ENCODE data around the gene PTGDR2.
A peak's percentile ranks its signal among the peaks of the same experiment; 100 is the strongest.

PTGDR2 gene

DNA sequence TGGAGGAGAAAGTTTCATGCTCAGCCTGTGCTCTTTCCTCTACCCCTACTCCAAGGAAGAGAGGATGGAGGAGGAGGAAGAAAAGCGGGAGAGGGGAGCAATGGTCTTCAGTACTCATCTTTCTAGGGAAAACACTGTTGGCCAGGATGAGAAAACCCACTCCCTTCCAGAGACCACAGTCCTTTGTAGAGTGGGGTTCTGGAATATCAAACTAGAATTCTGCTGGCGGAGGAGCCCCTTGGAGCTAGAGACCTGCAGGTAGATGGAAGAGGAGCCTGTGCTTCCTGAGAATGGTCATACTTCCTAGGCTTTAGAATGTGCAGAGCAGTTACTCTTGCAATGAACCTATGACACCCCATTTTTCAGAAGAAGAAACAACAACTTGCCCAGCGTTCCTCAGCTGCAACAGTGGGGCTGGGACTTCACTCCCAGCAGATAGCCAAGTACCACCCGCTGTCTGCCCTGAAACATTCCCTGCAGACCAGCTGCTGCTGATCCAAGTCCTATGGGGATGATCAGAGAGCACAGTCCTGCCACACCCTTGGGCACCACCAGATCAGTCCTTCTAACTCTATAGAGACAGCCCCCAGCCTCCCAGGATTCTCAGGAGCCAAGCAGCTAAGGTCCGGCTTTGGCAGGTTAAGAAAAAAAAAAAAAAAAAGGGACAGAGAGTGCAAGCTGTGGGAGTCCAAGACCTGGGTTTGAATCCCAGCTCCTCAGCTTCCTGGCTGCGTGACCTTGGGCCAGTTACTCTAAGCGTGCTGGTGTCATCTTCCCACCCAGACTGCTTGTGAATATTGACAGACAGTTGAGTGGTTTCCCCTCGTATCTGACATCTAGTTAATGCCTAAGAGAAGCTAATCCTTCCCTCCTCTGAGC lies 664 bp downstream of the PTGDR2 start:
- Mint-ChIP-seq H3K27me3 (no peaks in the 10 kb centered on the region), H3K27ac (no peak overlapping the region), H3K9me3 (ENCODE audit: low read depth) (no peaks in the 10 kb centered on the region), H3K4me1 (ENCODE audit: low read depth) (peaks cover 45% of the 10 kb centered on the region), H3K36me3 (peaks cover 10% of the 10 kb centered on the region), H3K4me3 (peak overlapping the region; percentile 77)

- Mint-ChIP-seq H3K9me3 (ENCODE audit: low read depth) (no peaks in the 10 kb centered on the region), H3K27ac (no peak overlapping the region), H3K4me3 (no peak overlapping the region), H3K4me1 (ENCODE audit: low read depth) (peaks cover 41% of the 10 kb centered on the region), H3K27me3 (no peaks in the 10 kb centered on the region), H3K36me3 (peaks cover 10% of the 10 kb centered on the region)
Observed at GRCh38 chr11:60854140-60854846, 1.5 kb downstream of the PTGDR2 start.

DNA sequence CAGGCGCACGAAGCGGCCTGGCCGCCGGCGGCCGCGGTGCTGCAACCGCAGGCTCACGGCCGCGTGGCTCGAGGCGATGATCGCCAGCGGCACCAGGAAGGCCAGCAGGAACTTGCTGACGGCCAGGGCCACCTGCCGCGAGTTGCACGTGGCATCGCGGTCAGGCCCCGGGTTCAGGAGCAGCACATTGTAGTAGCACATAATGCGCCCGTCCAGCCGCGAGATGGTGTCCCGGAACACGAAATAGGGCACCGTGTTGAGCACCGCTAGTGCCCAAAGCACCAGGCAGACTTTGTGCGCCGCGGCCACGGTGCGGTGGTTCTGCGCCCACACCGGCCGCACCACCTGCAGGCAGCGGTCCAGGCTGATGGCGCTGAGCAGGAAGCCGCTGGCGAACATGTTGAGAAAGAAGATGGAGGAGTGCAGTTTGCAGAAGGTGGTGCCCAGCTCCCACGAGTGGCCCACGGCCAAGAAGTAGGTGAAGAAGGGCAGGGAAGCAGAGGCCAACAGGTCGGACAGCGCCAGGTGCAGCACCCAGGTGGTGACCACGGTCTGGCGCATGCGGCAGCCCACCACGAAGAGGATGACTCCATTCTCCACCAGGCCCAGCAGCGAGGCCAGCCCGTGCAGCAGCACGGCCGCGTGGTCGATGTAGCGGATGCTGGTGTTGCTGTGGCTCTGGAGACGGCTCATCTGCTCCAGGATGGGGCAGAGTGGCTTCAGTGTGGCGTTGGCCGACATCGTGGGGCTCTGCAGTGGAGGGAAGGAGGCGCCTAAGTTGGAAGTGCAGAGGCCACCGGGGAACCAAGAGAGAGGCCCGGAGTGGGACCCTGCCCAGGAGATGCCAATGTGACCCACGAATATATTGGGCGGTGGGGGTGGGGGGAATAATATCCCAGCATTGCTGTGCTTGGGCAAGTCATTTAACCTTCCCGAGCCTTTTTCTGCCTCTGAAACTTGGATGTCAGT lies 2.5 kb downstream of the PTGDR2 start:
- Mint-ChIP-seq H3K4me1 (ENCODE audit: low read depth) (peaks cover 30% of the 10 kb centered on the region), H3K4me3 (no peak overlapping the region), H3K27ac (no peak overlapping the region), H3K27me3 (no peaks in the 10 kb centered on the region), H3K9me3 (ENCODE audit: low read depth) (no peaks in the 10 kb centered on the region), H3K36me3 (peaks cover 10% of the 10 kb centered on the region)

DNA sequence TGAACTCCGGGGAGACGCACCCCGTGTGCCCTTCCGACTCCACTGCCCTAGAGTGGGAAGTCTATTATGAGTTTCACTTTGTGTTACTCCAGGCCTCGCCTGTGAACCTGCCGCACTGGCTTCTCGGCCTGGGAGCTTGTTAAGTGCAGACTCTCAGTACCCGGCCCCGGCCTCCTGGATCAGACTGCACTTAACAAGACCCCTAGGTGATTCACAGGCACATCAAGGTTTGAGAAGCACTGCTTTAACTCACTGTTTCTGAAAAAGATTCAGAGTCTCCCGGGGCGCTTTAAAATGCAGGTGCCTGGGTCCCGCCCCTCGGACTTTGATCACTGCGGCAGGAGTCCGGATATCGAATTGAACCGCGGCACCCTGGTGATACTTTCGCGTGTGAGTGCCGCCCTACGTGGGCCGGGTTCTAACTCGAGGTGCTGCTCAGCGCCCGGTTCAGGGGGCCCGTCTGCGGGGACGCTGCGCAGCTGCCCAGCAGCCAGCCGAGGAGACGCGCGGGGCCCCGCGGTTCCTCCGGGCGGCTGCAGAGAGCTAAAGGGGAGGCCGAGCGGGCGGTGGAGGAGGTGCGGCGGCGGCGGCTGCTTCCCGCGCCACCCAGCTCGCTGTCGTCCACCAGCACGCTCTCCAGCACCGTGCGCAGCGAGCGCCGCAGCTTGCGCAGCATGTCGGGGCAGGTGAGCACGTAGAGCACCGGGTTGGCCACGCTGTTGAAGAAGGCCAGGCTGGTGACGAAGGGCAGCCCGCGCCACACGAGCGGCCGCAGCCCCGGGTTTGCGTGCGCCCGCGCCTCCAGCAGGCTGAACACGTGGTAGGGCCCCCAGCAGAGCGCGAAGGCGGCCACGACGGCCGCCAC lies 3.4 kb downstream of the PTGDR2 start:
- H3K27me3 Mint-ChIP-seq: no peaks in the 10 kb centered on the region
- H3K9me3 Mint-ChIP-seq (ENCODE audit: low read depth): no peaks in the 10 kb centered on the region
- peaks cover 10% of the 10 kb centered on the region for H3K36me3 Mint-ChIP-seq
- H3K4me1 Mint-ChIP-seq (ENCODE audit: low read depth): peaks cover 24% of the 10 kb centered on the region
- H3K27ac Mint-ChIP-seq: peak overlapping the region; percentile 12
- no peak overlapping the region for H3K4me3 Mint-ChIP-seq

DNA sequence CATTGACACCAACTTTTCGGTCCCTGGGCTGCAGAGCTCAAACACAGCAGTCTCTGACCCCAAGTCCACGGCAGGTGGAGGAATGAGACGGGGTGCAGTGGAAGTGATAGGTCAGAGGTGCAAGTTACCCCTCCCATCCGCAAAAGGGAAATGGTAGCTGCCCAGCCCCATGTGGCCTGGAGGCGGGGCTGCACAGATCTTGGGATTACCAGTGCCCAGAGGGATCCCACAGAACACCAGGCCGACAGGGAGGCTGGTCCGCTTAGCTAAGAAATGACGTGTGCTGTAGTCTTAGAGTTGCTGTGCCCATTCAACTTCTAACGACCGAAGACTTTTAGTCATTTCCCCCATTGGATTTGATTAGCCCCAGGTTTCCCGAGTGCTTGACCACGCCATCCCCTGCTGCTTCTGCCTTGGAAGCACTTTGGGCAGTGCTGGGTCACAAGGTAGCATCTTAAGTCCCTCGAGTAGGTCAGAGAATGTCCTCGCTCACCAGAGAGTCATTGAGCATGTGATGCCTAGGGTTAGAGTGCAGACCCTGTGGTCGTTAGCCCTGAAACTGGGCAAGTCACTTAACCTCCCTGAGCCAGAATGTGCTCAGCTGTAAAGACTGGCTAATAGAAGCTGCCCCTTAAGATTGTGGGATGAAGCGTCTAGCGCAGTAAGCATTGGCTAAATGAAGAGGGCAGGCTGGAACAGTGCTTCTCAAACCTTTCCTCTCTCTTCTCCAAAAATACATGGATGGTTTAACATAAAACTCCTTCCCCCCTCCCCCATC lies 4.2 kb downstream of the PTGDR2 start:
- Mint-ChIP-seq H3K9me3 (ENCODE audit: low read depth) (no peaks in the 10 kb centered on the region), H3K36me3 (peaks cover 10% of the 10 kb centered on the region), H3K27ac (peak overlapping the region; percentile 12), H3K27me3 (no peaks in the 10 kb centered on the region), H3K4me1 (ENCODE audit: low read depth) (peaks cover 20% of the 10 kb centered on the region), H3K4me3 (no peak overlapping the region)

DNA sequence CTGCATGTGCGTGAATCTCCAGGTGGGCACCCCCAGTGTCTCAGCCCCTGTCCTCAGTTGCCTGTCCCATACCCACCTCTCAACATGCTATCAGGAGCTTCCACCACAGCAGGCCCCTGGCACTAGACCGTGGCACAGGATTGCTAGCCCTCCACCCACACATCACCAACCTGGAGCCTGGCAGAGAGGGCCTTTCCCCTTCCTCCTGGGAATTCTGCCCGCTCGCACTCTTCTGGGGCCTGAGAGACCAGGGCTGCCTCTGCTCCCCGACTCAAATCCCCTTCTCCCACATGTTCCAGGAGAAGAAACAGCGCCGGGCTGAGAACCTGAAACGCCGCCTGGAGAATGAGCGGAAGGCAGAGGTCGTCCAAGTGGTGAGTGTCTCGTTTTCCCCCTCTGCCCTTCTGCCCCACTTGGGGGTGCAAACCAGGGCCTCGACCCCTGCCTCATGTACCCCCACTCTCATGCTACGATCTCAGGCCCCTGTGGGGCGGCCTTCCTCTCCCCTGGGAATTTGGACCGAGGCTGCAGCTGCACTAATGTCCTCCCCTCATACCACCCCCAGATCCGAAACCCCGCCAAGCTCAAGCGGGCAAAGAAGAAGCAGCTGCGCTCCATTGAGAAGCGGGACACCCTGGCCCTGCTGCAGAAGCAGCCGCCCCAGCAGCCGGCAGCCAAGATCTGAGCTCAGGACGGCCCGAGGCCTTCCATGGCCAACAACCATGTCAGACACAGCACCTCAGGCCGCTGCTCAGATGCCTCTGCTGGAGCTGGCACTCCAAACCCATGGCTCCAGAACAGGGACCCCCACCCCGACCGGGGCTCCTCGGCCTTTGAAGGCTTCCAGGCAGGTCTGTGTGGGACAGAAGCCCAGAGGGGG lies 5.9 kb downstream of the PTGDR2 start:
- Mint-ChIP-seq H3K4me1 (ENCODE audit: low read depth) (peaks cover 14% of the 10 kb centered on the region), H3K4me3 (no peak overlapping the region), H3K27ac (no peak overlapping the region), H3K9me3 (ENCODE audit: low read depth) (no peaks in the 10 kb centered on the region), H3K27me3 (no peaks in the 10 kb centered on the region), H3K36me3 (peaks cover 12% of the 10 kb centered on the region)

DNA sequence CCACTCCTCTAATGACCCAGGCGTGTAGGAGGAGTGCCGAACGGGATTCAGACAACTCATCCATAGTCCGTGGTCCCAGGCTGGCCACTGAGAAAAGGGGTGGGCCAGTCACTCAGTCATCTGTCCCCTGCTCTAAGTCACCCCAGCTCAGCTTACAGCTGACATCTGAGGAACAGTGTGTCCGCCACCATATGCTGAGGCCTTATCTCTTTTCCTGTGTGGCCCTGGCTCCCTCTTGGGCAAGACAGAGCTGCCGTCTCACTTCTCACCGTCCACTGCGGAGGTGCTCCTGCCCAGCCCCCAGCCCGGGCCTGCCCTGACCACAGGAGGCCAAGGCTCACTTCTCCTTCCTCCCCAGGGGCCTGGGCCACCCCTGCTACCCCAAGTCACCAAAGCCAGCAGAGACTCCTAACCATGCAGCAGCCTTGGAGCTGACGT lies 7.0 kb downstream of the PTGDR2 start:
- Mint-ChIP-seq H3K27ac (no peak overlapping the region), H3K4me3 (no peak overlapping the region), H3K27me3 (no peaks in the 10 kb centered on the region), H3K36me3 (peaks cover 16% of the 10 kb centered on the region), H3K9me3 (ENCODE audit: low read depth) (no peaks in the 10 kb centered on the region), H3K4me1 (ENCODE audit: low read depth) (peaks cover 18% of the 10 kb centered on the region)

DNA sequence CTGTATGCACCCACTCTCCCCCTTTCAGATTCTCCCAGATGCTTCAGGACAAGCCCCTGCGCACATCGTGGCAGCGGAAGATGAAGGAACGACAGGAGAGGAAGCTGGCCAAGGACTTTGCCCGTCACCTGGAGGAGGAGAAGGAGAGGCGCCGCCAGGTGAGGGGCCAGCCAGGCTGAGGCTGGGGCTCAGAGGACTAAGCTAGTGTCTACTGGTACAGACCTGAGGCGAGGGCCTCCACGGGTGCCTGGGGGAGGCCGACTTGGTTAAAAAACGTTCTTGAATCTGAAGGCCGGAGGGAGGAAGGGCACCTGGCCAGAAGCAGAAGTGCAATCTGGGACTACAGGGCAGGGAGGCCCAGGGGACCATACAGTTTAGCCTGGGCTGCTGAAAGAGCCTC lies 7.9 kb downstream of the PTGDR2 start:
- Mint-ChIP-seq H3K27ac (peak overlapping the region; percentile 50), H3K36me3 (peaks cover 17% of the 10 kb centered on the region), H3K4me3 (no peak overlapping the region), H3K9me3 (ENCODE audit: low read depth) (no peaks in the 10 kb centered on the region), H3K4me1 (ENCODE audit: low read depth) (peaks cover 23% of the 10 kb centered on the region), H3K27me3 (no peaks in the 10 kb centered on the region)

DNA sequence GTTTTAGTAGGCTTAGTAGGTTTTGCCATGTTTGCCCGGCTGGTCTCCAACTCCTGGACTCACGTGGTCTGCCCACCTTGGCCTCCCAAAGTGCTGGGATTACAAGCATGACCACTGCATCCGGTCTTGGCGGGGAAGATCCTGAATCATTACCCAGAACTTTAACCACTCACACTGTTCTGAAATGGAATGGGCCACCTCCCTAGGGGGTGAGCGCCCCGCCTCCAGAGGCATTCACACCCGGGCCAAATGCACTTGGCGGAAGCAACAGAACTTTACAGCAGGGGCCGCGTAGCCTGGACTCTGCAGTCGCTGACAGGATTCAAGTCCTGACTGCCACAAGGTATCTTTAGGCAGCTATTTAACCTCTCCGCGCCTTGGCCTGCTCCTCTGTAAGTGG lies 8.5 kb downstream of the PTGDR2 start:
- peaks cover 23% of the 10 kb centered on the region for H3K4me1 Mint-ChIP-seq (ENCODE audit: low read depth)

DNA sequence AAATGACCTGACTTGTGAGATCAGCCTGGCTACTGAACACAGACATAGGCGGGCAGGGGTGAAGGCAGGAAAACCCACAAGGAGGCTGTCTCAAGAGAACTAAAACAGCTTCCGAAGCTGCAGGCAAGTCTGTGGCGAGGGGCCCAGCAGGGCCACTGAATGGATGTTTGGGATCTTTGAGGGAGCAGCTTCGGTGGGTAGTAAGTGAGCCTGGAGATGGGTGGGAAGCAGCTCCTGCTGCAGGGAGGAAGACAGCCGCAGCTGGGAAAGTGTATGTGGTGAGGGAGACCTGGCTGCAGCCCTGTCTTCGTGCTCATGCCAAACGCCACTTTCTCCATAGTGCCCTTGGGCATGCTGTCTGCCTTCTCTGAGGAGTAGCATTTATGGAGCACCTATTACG lies 10.4 kb downstream of the PTGDR2 start:
- Mint-ChIP-seq H3K4me1 (ENCODE audit: low read depth) (peaks cover 32% of the 10 kb centered on the region), H3K4me3 (peak overlapping the region; percentile 94)

More for the DNA sequence above, 8.5 kb downstream of the PTGDR2 start:
- Mint-ChIP-seq H3K27me3 (no peaks in the 10 kb centered on the region), H3K36me3 (peaks cover 17% of the 10 kb centered on the region), H3K9me3 (ENCODE audit: low read depth) (no peaks in the 10 kb centered on the region), H3K27ac (no peak overlapping the region), H3K4me3 (no peak overlapping the region)

GRCh38 chr11:60844870-60845221 lies 10.9 kb downstream of the PTGDR2 start:
- no peaks in the 10 kb centered on the region for H3K27me3 Mint-ChIP-seq
- no peaks in the 10 kb centered on the region for H3K9me3 Mint-ChIP-seq (ENCODE audit: low read depth)
- H3K4me1 Mint-ChIP-seq (ENCODE audit: low read depth): peaks cover 32% of the 10 kb centered on the region
- peak overlapping the region; percentile 56 for H3K27ac Mint-ChIP-seq
- H3K36me3 Mint-ChIP-seq: peaks cover 12% of the 10 kb centered on the region
- H3K4me3 Mint-ChIP-seq: peak overlapping the region; percentile 94

More for the DNA sequence above, 10.4 kb downstream of the PTGDR2 start:
- Mint-ChIP-seq H3K9me3 (ENCODE audit: low read depth) (no peaks in the 10 kb centered on the region), H3K27me3 (no peaks in the 10 kb centered on the region), H3K36me3 (peaks cover 12% of the 10 kb centered on the region), H3K27ac (peak overlapping the region; percentile 56)

- Mint-ChIP-seq H3K4me3 (peak overlapping the region; percentile 94), H3K27ac (peak overlapping the region; percentile 94), H3K4me1 (ENCODE audit: low read depth) (peaks cover 33% of the 10 kb centered on the region), H3K36me3 (peaks cover 12% of the 10 kb centered on the region), H3K27me3 (no peaks in the 10 kb centered on the region), H3K9me3 (ENCODE audit: low read depth) (no peaks in the 10 kb centered on the region)
Observed at GRCh38 chr11:60844045-60844869, 11.5 kb downstream of the PTGDR2 start.
